Measurements from ENCODE around the gene INTS14. TPM values are rescaled to one million over a fixed set of nuclear protein-coding genes. Genes with fewer than 3 reads are reported as not detected.

Gene INTS14
- total RNA-seq, 1 experiment from 2014 or later: 44.7 TPM

GRCh38 chr15:65584241-65584640 lies 26.7 kb downstream of the INTS14 start:
- Histone ChIP-seq H3K56ac (ENCODE audit: insufficient read length, low read depth, low read length) (no peak overlapping the region), H4K8ac (replicated peaks; ENCODE audit: insufficient read length, low read depth, low read length) (no peak overlapping the region), H2BK5ac (ENCODE audit: insufficient read length, low read length) (no peak overlapping the region), H2BK15ac (ENCODE audit: low read depth, low read length) (no peak overlapping the region), H3K14ac (ENCODE audit: insufficient read depth, low read length) (no peak overlapping the region), H3K4me1 (ENCODE audit: insufficient read depth, low read length) (no peaks in the 10 kb centered on the region), H2BK12ac (ENCODE audit: insufficient read length, low read depth, low read length) (no peak overlapping the region), H3T11ph (ENCODE audit: low read length) (no peak overlapping the region), H2BK120ac (ENCODE audit: low read depth, low read length, poor library complexity, severe bottlenecking) (no peak overlapping the region), H3K4ac (ENCODE audit: low read depth, low read length) (no peak overlapping the region), H2BK20ac (ENCODE audit: low read depth, low read length, poor library complexity, severe bottlenecking) (no peak overlapping the region), H3K4me2 (ENCODE audit: insufficient read depth, insufficient read length, low read length) (no peak overlapping the region), H4K5ac (ENCODE audit: insufficient read length, low read depth, low read length) (no peak overlapping the region), H2AK5ac (ENCODE audit: insufficient read length, low read length) (no peak overlapping the region), H3K79me1 (ENCODE audit: insufficient read depth, low read depth, low read length, poor library complexity, severe bottlenecking) (no peaks in the 10 kb centered on the region), H3K27me3 (ENCODE audit: insufficient read depth, low read length) (no peaks in the 10 kb centered on the region), H3K18ac (ENCODE audit: insufficient read length, low read depth, low read length) (no peak overlapping the region), H3K9me3 (ENCODE audit: control insufficient read depth, low read depth, low read length) (no peaks in the 10 kb centered on the region), H3K9ac (ENCODE audit: extremely low read depth, insufficient read length, low read length) (no peak overlapping the region), H4K20me1 (ENCODE audit: control insufficient read depth, insufficient read depth, insufficient read length) (no peaks in the 10 kb centered on the region), H3K23ac (ENCODE audit: insufficient read length, low read depth, low read length) (no peak overlapping the region), H3K23me2 (ENCODE audit: insufficient read length, low read depth, low read length, poor library complexity, severe bottlenecking) (no peaks in the 10 kb centered on the region), H4K91ac (ENCODE audit: insufficient read length, low read depth, low read length) (no peak overlapping the region), H2AFZ (ENCODE audit: low read length) (no peak overlapping the region), H3K79me2 (ENCODE audit: insufficient read depth, low read length) (no peaks in the 10 kb centered on the region), H3K27ac (ENCODE audit: insufficient read length, low read depth, low read length) (no peak overlapping the region)
- DNase-seq: no peak
- Mint-ChIP-seq H3K36me3 (ENCODE audit: insufficient read depth in 1 of 3, low read depth in 3 of 3) (peaks cover 10 to 72% (median 56%) of the 10 kb centered on the region in 3 experiments; a peak in 6 of 7 replicates), H3K4me3 (no peak overlapping the region), H3K9me3 (no peaks in the 10 kb centered on the region), H3K4me1 (peaks cover 0 to 13% of the 10 kb centered on the region in 2 experiments; a peak in 2 of 4 replicates), H3K27ac (no peak overlapping the region), H3K27me3 (ENCODE audit: low read depth) (no peaks in the 10 kb centered on the region)
- TF ChIP-seq CTCF (conservative IDR thresholded peaks at IDR 0.05): no peak
